ENCODE results near the gene STK33. TPM values are rescaled to one million over a fixed set of nuclear protein-coding genes. Genes with fewer than 3 reads are reported as not detected.

Gene STK33
- total RNA-seq, 2 donors from 2014 or later, result 22.7 to 26.8 TPM

DNA sequence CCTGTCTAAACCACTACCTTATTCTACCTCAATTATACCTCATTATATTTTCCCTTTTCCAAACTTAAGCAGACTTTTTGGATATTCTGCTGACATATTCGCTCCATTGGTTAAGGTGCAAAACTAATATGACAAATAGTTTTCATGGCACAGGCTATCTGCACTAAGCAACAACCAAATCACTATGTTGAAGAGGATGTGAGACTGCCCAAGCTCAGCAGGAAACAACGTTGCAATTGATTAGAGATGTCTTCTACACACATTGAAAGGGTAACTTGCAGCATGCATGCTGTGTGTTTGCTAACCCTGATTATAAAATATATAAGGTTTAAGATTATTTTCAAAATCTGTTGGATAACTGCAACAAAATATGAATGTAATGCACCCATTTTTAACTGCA, 61.6 kb downstream of the STK33 start:
- Mint-ChIP-seq H3K36me3 (ENCODE audit: low read depth) (no peaks in the 10 kb centered on the region), H3K4me1 (peaks cover 6% of the 10 kb centered on the region), H3K9me3 (no peaks in the 10 kb centered on the region), H3K27ac (no peak overlapping the region), H3K27me3 (ENCODE audit: insufficient read depth) (no peaks in the 10 kb centered on the region), H3K4me3 (no peak overlapping the region)
- 83 to 92% methylated on average over 2 of the region's 2 CpGs for WGBS, 2 experiments (ENCODE audit: insufficient coverage in 1 of 2, insufficient read length in 1 of 2)
- no peak overlapping the region for H3K9ac ChIP-seq (ENCODE audit: extremely low read depth, low read length, poor library complexity, severe bottlenecking)
- H3K27ac ChIP-seq (ENCODE audit: low read depth, low read length), result no peak overlapping the region
- no peaks in the 10 kb centered on the region for H3K36me3 ChIP-seq (ENCODE audit: control insufficient read depth, insufficient read depth, low read length)
- no peak for DNase-seq
- no peaks in the 10 kb centered on the region for H3K9me3 ChIP-seq (ENCODE audit: control insufficient read depth, low read length)
- H3K4me1 ChIP-seq (ENCODE audit: control insufficient read depth, insufficient read depth, low read length), result no peaks in the 10 kb centered on the region
- no peak overlapping the region for H3K4me3 ChIP-seq (ENCODE audit: low read length)
- TF ChIP-seq, protein P1, sequence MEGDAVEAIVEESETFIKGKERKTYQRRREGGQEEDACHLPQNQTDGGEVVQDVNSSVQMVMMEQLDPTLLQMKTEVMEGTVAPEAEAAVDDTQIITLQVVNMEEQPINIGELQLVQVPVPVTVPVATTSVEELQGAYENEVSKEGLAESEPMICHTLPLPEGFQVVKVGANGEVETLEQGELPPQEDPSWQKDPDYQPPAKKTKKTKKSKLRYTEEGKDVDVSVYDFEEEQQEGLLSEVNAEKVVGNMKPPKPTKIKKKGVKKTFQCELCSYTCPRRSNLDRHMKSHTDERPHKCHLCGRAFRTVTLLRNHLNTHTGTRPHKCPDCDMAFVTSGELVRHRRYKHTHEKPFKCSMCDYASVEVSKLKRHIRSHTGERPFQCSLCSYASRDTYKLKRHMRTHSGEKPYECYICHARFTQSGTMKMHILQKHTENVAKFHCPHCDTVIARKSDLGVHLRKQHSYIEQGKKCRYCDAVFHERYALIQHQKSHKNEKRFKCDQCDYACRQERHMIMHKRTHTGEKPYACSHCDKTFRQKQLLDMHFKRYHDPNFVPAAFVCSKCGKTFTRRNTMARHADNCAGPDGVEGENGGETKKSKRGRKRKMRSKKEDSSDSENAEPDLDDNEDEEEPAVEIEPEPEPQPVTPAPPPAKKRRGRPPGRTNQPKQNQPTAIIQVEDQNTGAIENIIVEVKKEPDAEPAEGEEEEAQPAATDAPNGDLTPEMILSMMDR (conservative IDR thresholded peaks at IDR 0.05), result no peak
- H3K27me3 ChIP-seq (ENCODE audit: control insufficient read depth, insufficient read depth, low read length, poor library complexity, severe bottlenecking), result no peaks in the 10 kb centered on the region

DNA sequence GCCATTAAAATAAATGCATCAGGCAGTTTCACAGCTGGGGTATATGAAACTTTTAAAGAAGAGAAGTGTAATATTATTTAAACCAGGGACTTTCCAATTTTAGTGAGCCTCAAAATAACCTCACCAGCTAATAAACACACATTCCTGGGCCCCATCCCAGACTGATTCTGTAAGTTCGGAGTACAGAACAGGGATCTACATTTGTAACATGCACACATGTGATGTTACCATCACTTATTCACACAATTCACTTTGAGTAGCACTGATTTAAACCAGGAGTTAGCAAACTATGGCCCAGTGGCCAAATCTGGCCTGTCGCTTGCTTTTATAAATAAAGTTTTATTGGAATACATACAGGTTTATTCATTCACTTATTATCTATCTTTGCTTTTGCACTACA, 62.0 kb downstream of the STK33 start:
- no peaks in the 10 kb centered on the region for H3K9me3 ChIP-seq (ENCODE audit: control insufficient read depth, low read length)
- Mint-ChIP-seq H3K9me3 (no peaks in the 10 kb centered on the region), H3K27me3 (ENCODE audit: insufficient read depth) (no peaks in the 10 kb centered on the region), H3K4me3 (no peak overlapping the region), H3K27ac (no peak overlapping the region), H3K36me3 (ENCODE audit: low read depth) (no peaks in the 10 kb centered on the region), H3K4me1 (peaks cover 6% of the 10 kb centered on the region)
- WGBS, 2 experiments (ENCODE audit: insufficient coverage in 1 of 2, insufficient read length in 1 of 2), result 94% methylated on average over 1 of the region's 2 CpGs; no CpG with 5 or more reads in 1 of the 2 experiments
- DNase-seq, result no peak
- H3K36me3 ChIP-seq (ENCODE audit: control insufficient read depth, insufficient read depth, low read length), result no peaks in the 10 kb centered on the region
- H3K27me3 ChIP-seq (ENCODE audit: control insufficient read depth, insufficient read depth, low read length, poor library complexity, severe bottlenecking), result no peaks in the 10 kb centered on the region
- H3K27ac ChIP-seq (ENCODE audit: low read depth, low read length), result no peak overlapping the region
- no peaks in the 10 kb centered on the region for H3K4me1 ChIP-seq (ENCODE audit: control insufficient read depth, insufficient read depth, low read length)
- TF ChIP-seq, protein P1 (conservative IDR thresholded peaks at IDR 0.05), result no peak
- H3K9ac ChIP-seq (ENCODE audit: extremely low read depth, low read length, poor library complexity, severe bottlenecking), result no peak overlapping the region
- no peak overlapping the region for H3K4me3 ChIP-seq (ENCODE audit: low read length)

DNA sequence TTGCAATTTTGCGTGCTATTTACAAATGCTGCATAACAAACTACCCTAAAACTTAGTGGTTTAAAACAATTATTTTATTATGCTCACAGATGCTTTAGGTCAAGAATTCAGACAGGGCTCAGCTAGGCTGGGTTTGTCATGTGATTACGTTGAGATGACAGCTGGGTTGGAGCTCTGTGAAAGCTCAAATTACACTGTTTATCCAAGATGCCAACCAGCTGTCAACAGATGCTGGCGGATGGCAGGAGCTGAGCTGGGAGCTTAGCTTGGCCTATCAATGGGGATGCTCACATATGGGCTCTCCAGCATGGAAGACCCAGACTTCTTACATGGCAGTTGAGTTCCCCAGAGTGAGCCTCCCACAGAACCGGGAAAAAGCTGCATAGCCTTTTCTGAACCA, 62.7 kb downstream of the STK33 start:
- Mint-ChIP-seq H3K4me3 (no peak overlapping the region), H3K36me3 (ENCODE audit: low read depth) (no peaks in the 10 kb centered on the region), H3K4me1 (peaks cover 6% of the 10 kb centered on the region), H3K27ac (no peak overlapping the region), H3K9me3 (no peaks in the 10 kb centered on the region), H3K27me3 (ENCODE audit: insufficient read depth) (no peaks in the 10 kb centered on the region)
- no peaks in the 10 kb centered on the region for H3K9me3 ChIP-seq (ENCODE audit: control insufficient read depth, low read length)
- no peaks in the 10 kb centered on the region for H3K36me3 ChIP-seq (ENCODE audit: control insufficient read depth, insufficient read depth, low read length)
- no peak overlapping the region for H3K9ac ChIP-seq (ENCODE audit: extremely low read depth, low read length, poor library complexity, severe bottlenecking)
- H3K27ac ChIP-seq (ENCODE audit: low read depth, low read length), result no peak overlapping the region
- WGBS, 2 experiments (ENCODE audit: insufficient coverage in 1 of 2, insufficient read length in 1 of 2), result 89 to 100% methylated on average over 1 to 4 of the region's 4 CpGs
- no peaks in the 10 kb centered on the region for H3K4me1 ChIP-seq (ENCODE audit: control insufficient read depth, insufficient read depth, low read length)
- no peak overlapping the region for H3K4me3 ChIP-seq (ENCODE audit: low read length)
- no peaks in the 10 kb centered on the region for H3K27me3 ChIP-seq (ENCODE audit: control insufficient read depth, insufficient read depth, low read length, poor library complexity, severe bottlenecking)
- no peak for DNase-seq
- TF ChIP-seq, protein P1 (conservative IDR thresholded peaks at IDR 0.05), result no peak

Data from endodermal cell (in vitro differentiated cells).